ENCODE measurements around the gene OPN1MW. TPM values are rescaled to one million over a fixed set of nuclear protein-coding genes. Genes with fewer than 3 reads are reported as not detected.

OPN1MW gene
- total and polyA plus RNA-seq, 10 of the 15 experiments (the other 5 are each of a cell fraction or from before 2014, with no cell fraction given) = not detected

GRCh38 chrX:154140206-154140605 is 42.2 kb upstream of the OPN1MW start:
- BruUV-seq (replicated peaks) = no TSS peak
- no peaks in the 10 kb centered on the region for H3K36me3 ChIP-seq (ENCODE audit: control insufficient read depth in 2 of 2, insufficient read depth in 2 of 2, low read length in 1 of 2)
- no peak for ATAC-seq
- SMC1A ChIA-PET (ENCODE audit: uncharacterized antibody, unreplicated experiment) = no interaction called here
- no peak overlapping the region for H2AFZ ChIP-seq (ENCODE audit: control insufficient read depth, low read depth, low read length)
- intact Hi-C loops (cut with micrococcal nuclease; ENCODE audit: unreplicated experiment) (no loop called here), in situ Hi-C loops (cut with MboI) (loop anchor here (25.0 kb wide), 3 partner anchors 172 to 1272 kb away; partner anchors contain the start of genes G6PD and IKBKG)
- WGBS (ENCODE audit: insufficient coverage, insufficient replicate concordance, low lambda C conversion rate, missing lambda C conversion rate) = 61% methylated on average over 9 of the region's 12 CpGs
- no peaks in the 10 kb centered on the region for H3K4me1 ChIP-seq (ENCODE audit: control insufficient read depth, insufficient read depth, low read length)
- POLR2A ChIA-PET = no interaction called here
- no peaks in the 10 kb centered on the region for H4K20me1 ChIP-seq (ENCODE audit: control insufficient read depth, insufficient read depth)
- no peak for FAIRE-seq
- H3K9ac ChIP-seq (ENCODE audit: control insufficient read depth, insufficient read depth, low read length) = no peak overlapping the region
- H3K4me3 ChIP-seq = no peak overlapping the region
- H3K9me3 ChIP-seq (replicated peaks; ENCODE audit: control insufficient read depth, insufficient read depth, low read length) = no peaks in the 10 kb centered on the region; the same call in 2 of the 3 replicates
- no peaks in the 10 kb centered on the region for H3K79me2 ChIP-seq (ENCODE audit: control insufficient read depth, insufficient read depth, low read length)
- CTCF ChIA-PET = no interaction called here
- no peak overlapping the region for H3K4me2 ChIP-seq (ENCODE audit: control insufficient read depth, insufficient read depth)
- RAD21 ChIA-PET (ENCODE audit: unreplicated experiment) = no interaction called here
- DNase-seq (ENCODE audit: low read depth, low spot score) = no peak
- no peaks in the 10 kb centered on the region; a peak in 1 of 4 replicates for H3K27me3 ChIP-seq (replicated peaks in 1 of 2; ENCODE audit: control insufficient read depth in 2 of 2, insufficient read depth in 2 of 2, low read length in 1 of 2)
- TF ChIP-seq BCL11A (IDR thresholded peaks at IDR 0.05; ENCODE audit: low read depth, low read length) = no peak
- TF ChIP-seq POLR2AphosphoS5 (IDR thresholded peaks at IDR 0.05; ENCODE audit: low read length) = no peak
- no peak for TF ChIP-seq STAT3 (IDR thresholded peaks at IDR 0.05; ENCODE audit: low read depth, low read length)
- TF ChIP-seq, protein P1, sequence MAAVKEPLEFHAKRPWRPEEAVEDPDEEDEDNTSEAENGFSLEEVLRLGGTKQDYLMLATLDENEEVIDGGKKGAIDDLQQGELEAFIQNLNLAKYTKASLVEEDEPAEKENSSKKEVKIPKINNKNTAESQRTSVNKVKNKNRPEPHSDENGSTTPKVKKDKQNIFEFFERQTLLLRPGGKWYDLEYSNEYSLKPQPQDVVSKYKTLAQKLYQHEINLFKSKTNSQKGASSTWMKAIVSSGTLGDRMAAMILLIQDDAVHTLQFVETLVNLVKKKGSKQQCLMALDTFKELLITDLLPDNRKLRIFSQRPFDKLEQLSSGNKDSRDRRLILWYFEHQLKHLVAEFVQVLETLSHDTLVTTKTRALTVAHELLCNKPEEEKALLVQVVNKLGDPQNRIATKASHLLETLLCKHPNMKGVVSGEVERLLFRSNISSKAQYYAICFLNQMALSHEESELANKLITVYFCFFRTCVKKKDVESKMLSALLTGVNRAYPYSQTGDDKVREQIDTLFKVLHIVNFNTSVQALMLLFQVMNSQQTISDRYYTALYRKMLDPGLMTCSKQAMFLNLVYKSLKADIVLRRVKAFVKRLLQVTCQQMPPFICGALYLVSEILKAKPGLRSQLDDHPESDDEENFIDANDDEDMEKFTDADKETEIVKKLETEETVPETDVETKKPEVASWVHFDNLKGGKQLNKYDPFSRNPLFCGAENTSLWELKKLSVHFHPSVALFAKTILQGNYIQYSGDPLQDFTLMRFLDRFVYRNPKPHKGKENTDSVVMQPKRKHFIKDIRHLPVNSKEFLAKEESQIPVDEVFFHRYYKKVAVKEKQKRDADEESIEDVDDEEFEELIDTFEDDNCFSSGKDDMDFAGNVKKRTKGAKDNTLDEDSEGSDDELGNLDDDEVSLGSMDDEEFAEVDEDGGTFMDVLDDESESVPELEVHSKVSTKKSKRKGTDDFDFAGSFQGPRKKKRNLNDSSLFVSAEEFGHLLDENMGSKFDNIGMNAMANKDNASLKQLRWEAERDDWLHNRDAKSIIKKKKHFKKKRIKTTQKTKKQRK (IDR thresholded peaks at IDR 0.05; ENCODE audit: low read depth, low read length) = no peak
- no peak for TF ChIP-seq SIX5 (IDR thresholded peaks at IDR 0.05; ENCODE audit: low read depth, low read length, severe bottlenecking)
- no peak for TF ChIP-seq DPF2 (IDR thresholded peaks at IDR 0.05)
- no peak for TF ChIP-seq RB1 (IDR thresholded peaks at IDR 0.05; ENCODE audit: borderline replicate concordance)
- no peak for TF ChIP-seq SREBF2 (IDR thresholded peaks at IDR 0.05; ENCODE audit: low read length)
- no peak for TF ChIP-seq IKZF1 (conservative IDR thresholded peaks at IDR 0.05)
- TF ChIP-seq SRF (IDR thresholded peaks at IDR 0.05; ENCODE audit: low read depth in 2 of 2, low read length in 2 of 2) = no peak
- TF ChIP-seq CBX5 (IDR thresholded peaks at IDR 0.05; ENCODE audit: low read depth) = no peak
- TF ChIP-seq, protein P2, sequence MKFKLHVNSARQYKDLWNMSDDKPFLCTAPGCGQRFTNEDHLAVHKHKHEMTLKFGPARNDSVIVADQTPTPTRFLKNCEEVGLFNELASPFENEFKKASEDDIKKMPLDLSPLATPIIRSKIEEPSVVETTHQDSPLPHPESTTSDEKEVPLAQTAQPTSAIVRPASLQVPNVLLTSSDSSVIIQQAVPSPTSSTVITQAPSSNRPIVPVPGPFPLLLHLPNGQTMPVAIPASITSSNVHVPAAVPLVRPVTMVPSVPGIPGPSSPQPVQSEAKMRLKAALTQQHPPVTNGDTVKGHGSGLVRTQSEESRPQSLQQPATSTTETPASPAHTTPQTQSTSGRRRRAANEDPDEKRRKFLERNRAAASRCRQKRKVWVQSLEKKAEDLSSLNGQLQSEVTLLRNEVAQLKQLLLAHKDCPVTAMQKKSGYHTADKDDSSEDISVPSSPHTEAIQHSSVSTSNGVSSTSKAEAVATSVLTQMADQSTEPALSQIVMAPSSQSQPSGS (IDR thresholded peaks at IDR 0.05; ENCODE audit: low read length) = no peak
- no peak for TF ChIP-seq PAX8 (IDR thresholded peaks at IDR 0.05)
- no peak for TF ChIP-seq USF1 (IDR thresholded peaks at IDR 0.05; ENCODE audit: borderline replicate concordance, extremely low read length, insufficient read depth, low read depth, low read length)
- H3K27ac ChIP-seq (ENCODE audit: control insufficient read depth, insufficient read depth) = no peak overlapping the region

Measured in GM12878 (cell line).